Mesangial cell (primary cell): Measurements from ENCODE around the gene PNPLA1. TPM values are rescaled to one million over a fixed set of nuclear protein-coding genes. Genes with fewer than 3 reads are reported as not detected.

Experiments used
- total RNA-seq: library from RNA; depleted of rRNA; stranded (reverse); fragments of >200 nt; gene quantifications from 2 replicates; pipeline ENCODE4 v1.2.3, GENCODE V29; 2015

Gene PNPLA1
- not detected in 2 replicates for total RNA-seq

DNA sequence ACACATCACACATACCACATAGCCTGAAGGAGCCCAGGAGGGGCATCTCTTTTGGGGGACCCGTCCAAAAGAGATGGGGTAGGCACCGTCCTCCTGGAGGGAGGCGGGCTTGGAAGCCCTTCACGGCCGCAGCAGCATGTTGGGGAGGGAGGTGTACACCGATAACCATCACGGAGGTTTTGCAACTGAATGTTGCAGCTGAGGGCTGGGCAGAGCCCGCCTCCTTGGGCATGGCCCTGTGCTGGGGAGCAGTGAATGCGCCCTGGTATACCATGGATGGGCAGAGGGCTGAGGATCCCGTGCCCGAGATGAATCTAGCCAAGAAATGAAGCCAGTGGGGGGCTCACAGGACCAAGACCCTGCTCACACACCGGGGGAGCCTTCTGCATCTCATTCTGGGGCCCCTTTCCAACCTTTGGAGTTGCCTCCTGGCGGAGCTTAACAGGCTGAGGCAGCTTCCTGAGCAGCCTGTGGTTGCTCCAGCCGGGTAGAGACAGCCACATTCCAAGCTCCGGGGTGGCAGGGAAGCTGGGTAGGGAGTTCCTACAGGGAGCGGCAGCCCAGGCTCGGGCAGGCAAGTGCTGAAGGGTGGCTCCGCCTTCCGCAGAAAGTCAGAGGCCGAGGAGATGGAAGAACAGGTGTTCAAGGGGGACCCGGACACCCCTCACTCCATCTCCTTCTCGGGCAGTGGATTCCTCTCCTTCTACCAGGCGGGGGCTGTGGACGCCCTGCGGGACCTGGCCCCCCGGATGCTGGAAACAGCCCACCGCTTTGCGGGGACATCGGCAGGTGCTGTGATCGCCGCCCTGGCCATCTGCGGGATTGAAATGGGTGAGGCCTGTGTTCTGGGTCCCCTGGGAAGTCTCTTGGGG is at the start of gene PNPLA1:
Gene PNPLA1, plus strand, starts transcription at position 227 of the 872 bp plus-strand sequence. Its CDS starts 400 bp downstream, at position 627.

DNA sequence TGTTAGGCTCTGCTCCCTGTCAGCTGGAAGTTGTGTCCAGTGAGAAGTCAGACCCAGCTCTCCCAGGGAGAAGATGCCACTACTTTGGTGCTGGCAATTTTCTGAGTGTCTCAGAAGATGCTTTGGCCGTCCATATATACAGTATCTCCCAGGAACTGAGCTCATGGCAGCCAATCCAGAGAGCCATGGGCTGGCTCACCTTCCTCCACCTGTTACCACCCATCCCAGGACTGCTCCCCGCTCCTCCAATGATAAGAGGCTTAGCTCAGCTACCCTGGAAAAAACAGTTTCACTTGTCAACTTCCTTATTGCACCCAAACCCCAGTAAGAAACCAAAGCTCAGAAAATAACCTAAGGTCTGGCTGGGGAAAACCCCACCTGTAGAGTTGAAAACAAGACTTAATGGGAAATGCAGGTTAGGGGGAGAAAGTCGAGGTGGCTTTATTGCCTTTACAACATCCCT is 67.0 kb downstream of the PNPLA1 start, which contains the start of gene BNIP5:
Gene BNIP5, minus strand, starts transcription at position 110 of the 463 bp plus-strand sequence. CDS start 6,198 bp downstream, outside the sequence.

Other genes with a start within 250 kb of the PNPLA1 start
- 0.49 TPM in 1 of 2 replicates, not detected in the other for gene SLC26A8, start 245.4 kb upstream of the PNPLA1 start, total RNA-seq
- 31.7 and 33.4 TPM in 2 replicates for gene MAPK14, start 242.3 kb upstream of the PNPLA1 start, total RNA-seq
- 19.1 and 22.4 TPM in 2 replicates for gene MAPK13, start 139.5 kb upstream of the PNPLA1 start, total RNA-seq
- 13.2 and 13.3 TPM in 2 replicates for gene BRPF3, start 73.3 kb upstream of the PNPLA1 start, total RNA-seq
- not detected in 2 replicates for gene BNIP5, start 66.8 kb downstream of the PNPLA1 start, total RNA-seq
- gene ETV7, start 117.6 kb downstream of the PNPLA1 start, total RNA-seq: 0.33 and 1.0 TPM in 2 replicates
- gene PXT1, start 172.8 kb downstream of the PNPLA1 start, total RNA-seq: not detected in 2 replicates
- 41.7 and 42.7 TPM in 2 replicates for gene KCTD20, start 172.9 kb downstream of the PNPLA1 start, total RNA-seq